Activated B cell treated with CpG ODN at 0.5 μM for 24 hours (primary cell): ENCODE data around the gene SPATA31D4. TPM values are rescaled to one million over a fixed set of nuclear protein-coding genes. Genes with fewer than 3 reads are reported as not detected.
"Not testable (repeated sequence)": the region's sequence is repeated elsewhere in the genome, so short reads cannot be mapped to it uniquely, and the experiment has no call there.

Experiments used
- ATAC-seq: fragments of 200-7000 bp; cut with Tn5 transposase; one replicate; pipeline ENCODE4 v1.10.0; 2021; ENCODE audit warnings: low read depth, mild to moderate bottlenecking, moderate library complexity
- CTCF ChIA-PET: fragments of 350-600 bp; sonication (Branson Sonifier 250); formaldehyde crosslinking; loops from one replicate; lab custom pipeline; 2021; ENCODE audit warnings: antibody characterized with exemption; lab: Charles Lee
- POLR2A ChIA-PET: fragments of 350-600 bp; sonication (Branson Sonifier 250); formaldehyde crosslinking; loops from one replicate; lab custom pipeline; 2021; ENCODE audit warnings: antibody characterized with exemption; lab: Charles Lee
- DNase-seq: peaks from one replicate; pipeline ENCODE4 v3.0.0; 2022
- H3K27ac Mint-ChIP-seq: one replicate; pipeline ENCODE4 v1.8.0; 2020; ENCODE audit warnings: mixed read lengths
- H3K27me3 Mint-ChIP-seq: one replicate; pipeline ENCODE4 v1.8.0; 2021; ENCODE audit warnings: mixed read lengths
- H3K36me3 Mint-ChIP-seq: one replicate; pipeline ENCODE4 v1.8.0; 2021; ENCODE audit warnings: low read depth, mixed read lengths
- H3K4me1 Mint-ChIP-seq: one replicate; pipeline ENCODE4 v1.8.0; 2021; ENCODE audit warnings: mixed read lengths
- H3K4me3 Mint-ChIP-seq: one replicate; pipeline ENCODE4 v1.8.0; 2020; ENCODE audit warnings: mild to moderate bottlenecking, mixed read lengths
- H3K9me3 Mint-ChIP-seq: one replicate; pipeline ENCODE4 v1.8.0; 2020; ENCODE audit warnings: mixed read lengths
- CTCF ChIP-seq: fragments of 200-600 bp; IDR thresholded peaks from one replicate; pipeline ENCODE4 v1.8.0; 2022; ENCODE audit warnings: antibody characterized with exemption, mild to moderate bottlenecking
- intact Hi-C: fragments of 100-400 bp; cut with micrococcal nuclease; formaldehyde crosslinking; loops from one replicate; pipeline ENCODE4 v1.15.1; 2024
- total RNA-seq: library from RNA; stranded (reverse); gene quantifications from 2 replicates; pipeline ENCODE4 v1.2.3, GENCODE V29; 2022

The SPATA31D4 gene
- not detected in 2 replicates for total RNA-seq

- H3K9me3 Mint-ChIP-seq, result not testable (repeated sequence)
Observed at GRCh38 chr9:81928305-81928704, at the start of gene SPATA31D4. TSS of gene SPATA31D4 (plus strand) at chr9:81928428. CDS start at chr9:81928514, 86 bp downstream.

GRCh38 chr9:81878530-81878929 lies 49.7 kb upstream of the SPATA31D4 start:
- intact Hi-C loops, result no loop called here
- Mint-ChIP-seq H3K27me3 (no peaks in the 10 kb centered on the region), H3K4me1 (no peaks in the 10 kb centered on the region), H3K9me3 (no peaks in the 10 kb centered on the region), H3K27ac (no peak overlapping the region), H3K36me3 (no peaks in the 10 kb centered on the region), H3K4me3 (no peak overlapping the region)
- CTCF ChIA-PET, result no interaction called here
- TF ChIP-seq CTCF, result no peak
- DNase-seq (no peak), ATAC-seq (no peak)
- POLR2A ChIA-PET, result no interaction called here

More at GRCh38 chr9:81928305-81928704, at the start of gene SPATA31D4:
- H3K36me3 Mint-ChIP-seq, ATAC-seq, H3K4me1 Mint-ChIP-seq, H3K27ac Mint-ChIP-seq, CTCF ChIA-PET, H3K27me3 Mint-ChIP-seq, intact Hi-C loops, H3K4me3 Mint-ChIP-seq, DNase-seq, POLR2A ChIA-PET: not testable (repeated sequence)

GRCh38 chr9:81879501-81879916 lies 48.7 kb upstream of the SPATA31D4 start:
- H3K36me3 Mint-ChIP-seq, result no peaks in the 10 kb centered on the region
- POLR2A ChIA-PET, result no interaction called here
- ATAC-seq, result no peak
- no peak for TF ChIP-seq CTCF
- no peaks in the 10 kb centered on the region for H3K27me3 Mint-ChIP-seq
- H3K9me3 Mint-ChIP-seq, result no peaks in the 10 kb centered on the region
- DNase-seq, result no peak
- CTCF ChIA-PET, result no interaction called here
- no peak overlapping the region for H3K27ac Mint-ChIP-seq
- intact Hi-C loops, result no loop called here
- no peak overlapping the region for H3K4me3 Mint-ChIP-seq
- no peaks in the 10 kb centered on the region for H3K4me1 Mint-ChIP-seq

- no peaks in the 10 kb centered on the region for H3K9me3 Mint-ChIP-seq
- H3K4me3 Mint-ChIP-seq, result no peak overlapping the region
- POLR2A ChIA-PET, result no interaction called here
- no peaks in the 10 kb centered on the region for H3K27me3 Mint-ChIP-seq
- no peaks in the 10 kb centered on the region for H3K4me1 Mint-ChIP-seq
- H3K27ac Mint-ChIP-seq, result no peak overlapping the region
- no peaks in the 10 kb centered on the region for H3K36me3 Mint-ChIP-seq
- CTCF ChIA-PET, result no interaction called here
- no peak for DNase-seq
- intact Hi-C loops, result no loop called here
- no peak for TF ChIP-seq CTCF
- ATAC-seq, result no peak
Observed at GRCh38 chr9:81885602-81886001, 42.6 kb upstream of the SPATA31D4 start.

GRCh38 chr9:81886665-81887064 lies 41.6 kb upstream of the SPATA31D4 start:
- TF ChIP-seq CTCF, result no peak
- no peak overlapping the region for H3K27ac Mint-ChIP-seq
- H3K36me3 Mint-ChIP-seq, result no peaks in the 10 kb centered on the region
- no peak overlapping the region for H3K4me3 Mint-ChIP-seq
- intact Hi-C loops, result no loop called here
- no peaks in the 10 kb centered on the region for H3K27me3 Mint-ChIP-seq
- DNase-seq (no peak), ATAC-seq (no peak)
- H3K9me3 Mint-ChIP-seq, result no peaks in the 10 kb centered on the region
- CTCF ChIA-PET, result no interaction called here
- H3K4me1 Mint-ChIP-seq, result no peaks in the 10 kb centered on the region
- POLR2A ChIA-PET, result no interaction called here

- Mint-ChIP-seq H3K4me3 (no peak overlapping the region), H3K9me3 (no peaks in the 10 kb centered on the region), H3K27ac (no peak overlapping the region), H3K36me3 (no peaks in the 10 kb centered on the region), H3K27me3 (peaks cover 2% of the 10 kb centered on the region), H3K4me1 (no peaks in the 10 kb centered on the region)
- no peak for TF ChIP-seq CTCF
- ChIA-PET POLR2A (no interaction called here), CTCF (no interaction called here)
- no peak for ATAC-seq
- intact Hi-C loops, result no loop called here
- DNase-seq, result no peak
Observed at GRCh38 chr9:81890104-81890503, 38.1 kb upstream of the SPATA31D4 start.
